DOHH2 (cell line): ENCODE measurements around the gene ZCWPW1.

Source experiments
- H3F3A ChIP-seq: fragments of 200-600 bp; sonication (generic), shearing (Covaris generic); 2 replicates; pipeline ENCODE4 v1.6.0; 2016; ENCODE audit warnings: antibody characterized with exemption, mild to moderate bottlenecking; ENCODE audit not compliant: control insufficient read depth, insufficient read depth
- H3K27ac ChIP-seq: fragments of 200-600 bp; sonication (generic); 2 replicates; pipeline ENCODE4 v1.5.1; 2014; ENCODE audit warnings: low read depth, mild to moderate bottlenecking, low read length, moderate library complexity
- H3K27me3 ChIP-seq: fragments of 200-600 bp; sonication (generic); 2 replicates; pipeline ENCODE4 v1.6.1; 2014; ENCODE audit warnings: mild to moderate bottlenecking, low read length, mixed read lengths; ENCODE audit not compliant: control insufficient read depth
- H3K36me3 ChIP-seq: fragments of 200-600 bp; sonication (generic); 2 replicates; pipeline ENCODE4 v1.6.1; 2014; ENCODE audit warnings: mild to moderate bottlenecking, low read length, moderate library complexity, mixed read lengths; ENCODE audit not compliant: control insufficient read depth
- H3K4me1 ChIP-seq: fragments of 200-600 bp; sonication (generic); 2 replicates; pipeline ENCODE4 v1.6.1; 2014; ENCODE audit warnings: mild to moderate bottlenecking, low read length, mixed read lengths; ENCODE audit not compliant: control insufficient read depth
- H3K4me2 ChIP-seq: fragments of 200-600 bp; sonication (generic); 2 replicates; pipeline ENCODE4 v1.6.0; 2014; ENCODE audit warnings: mild to moderate bottlenecking, low read length, moderate library complexity
- H3K4me3 ChIP-seq: fragments of 200-600 bp; sonication (generic); 2 replicates; pipeline ENCODE4 v1.5.1; 2014; ENCODE audit warnings: mild to moderate bottlenecking, low read length, mixed read lengths
- H3K79me2 ChIP-seq: fragments of 200-600 bp; sonication (generic); 2 replicates; pipeline ENCODE4 v1.6.1; 2014; ENCODE audit warnings: mild to moderate bottlenecking, low read length, mixed read lengths; ENCODE audit not compliant: control insufficient read depth
- H3K9me2 ChIP-seq: fragments of 200-600 bp; sonication (generic); replicated peaks from 2 replicates; pipeline ENCODE4 v1.6.1; 2014; ENCODE audit warnings: mild to moderate bottlenecking, low read length, mixed read lengths; ENCODE audit not compliant: control insufficient read depth
- H3K9me3 ChIP-seq: fragments of 200-600 bp; sonication (generic); 2 replicates; pipeline ENCODE4 v1.6.1; 2014; ENCODE audit warnings: antibody characterized with exemption, low read length, mixed read lengths; ENCODE audit not compliant: control insufficient read depth, insufficient read depth
- H4K20me1 ChIP-seq: fragments of 200-600 bp; sonication (generic); 2 replicates; pipeline ENCODE4 v1.6.0; 2014; ENCODE audit warnings: low read depth, mild to moderate bottlenecking, antibody characterized with exemption, low read length, moderate library complexity; ENCODE audit not compliant: control insufficient read depth, insufficient read depth
- CTCF ChIP-seq: fragments of 200-600 bp; sonication (generic); IDR thresholded peaks from one replicate; pipeline ENCODE4 v1.5.1; 2014; ENCODE audit warnings: antibody characterized with exemption, mild to moderate bottlenecking, low read depth, low read length; ENCODE audit not compliant: poor library complexity, severe bottlenecking
- EZH2phosphoT487 ChIP-seq: fragments of 200-600 bp; sonication (generic); IDR thresholded peaks from 2 replicates; pipeline ENCODE4 v1.6.1; 2017; ENCODE audit warnings: borderline replicate concordance, mild to moderate bottlenecking, antibody characterized with exemption, low read length, moderate library complexity, mixed read lengths

The ZCWPW1 gene

GRCh38 chr7:100476101-100476780 lies 47.7 kb upstream of the ZCWPW1 start:
- Histone ChIP-seq H3K9me2 (no peaks in the 10 kb centered on the region), H3K9me3 (no peaks in the 10 kb centered on the region), H3F3A (peaks cover 3% of the 10 kb centered on the region; the same call in 1 of the 2 replicates), H3K27ac (peak overlapping the region; percentile 83; the same call in 1 of the 2 replicates), H3K4me1 (peaks cover 58% of the 10 kb centered on the region), H3K4me3 (peak overlapping the region; percentile 96), H3K27me3 (no peaks in the 10 kb centered on the region), H4K20me1 (peaks cover 29% of the 10 kb centered on the region), H3K79me2 (peaks cover 54% of the 10 kb centered on the region), H3K4me2 (peak overlapping the region; percentile 95), H3K36me3 (peaks cover 68% of the 10 kb centered on the region)
- TF ChIP-seq CTCF (no peak), EZH2phosphoT487 (no peak)

GRCh38 chr7:100475549-100475948 lies 47.0 kb upstream of the ZCWPW1 start:
- no peak for TF ChIP-seq CTCF
- TF ChIP-seq EZH2phosphoT487 = no peak
- Histone ChIP-seq H3K36me3 (peaks cover 71% of the 10 kb centered on the region), H3K9me2 (no peaks in the 10 kb centered on the region), H3K27me3 (no peaks in the 10 kb centered on the region), H4K20me1 (peaks cover 29% of the 10 kb centered on the region), H3K4me3 (peak overlapping the region; percentile 96), H3F3A (peaks cover 3% of the 10 kb centered on the region; the same call in 1 of the 2 replicates), H3K27ac (peak overlapping the region; percentile 17; the same call in 1 of the 2 replicates), H3K4me2 (peak overlapping the region; percentile 95), H3K79me2 (peaks cover 54% of the 10 kb centered on the region), H3K4me1 (peaks cover 58% of the 10 kb centered on the region), H3K9me3 (no peaks in the 10 kb centered on the region)

GRCh38 chr7:100472854-100473499 lies 44.5 kb upstream of the ZCWPW1 start:
- TF ChIP-seq EZH2phosphoT487 = no peak
- no peak for TF ChIP-seq CTCF
- Histone ChIP-seq H3K36me3 (peaks cover 82% of the 10 kb centered on the region), H4K20me1 (peaks cover 29% of the 10 kb centered on the region), H3K79me2 (peaks cover 41% of the 10 kb centered on the region), H3K4me3 (peak overlapping the region; percentile 2; the same call in 1 of the 2 replicates), H3K9me2 (no peaks in the 10 kb centered on the region), H3K27ac (peak overlapping the region; percentile 35), H3K4me2 (peak overlapping the region; percentile 36), H3F3A (peaks cover 8% of the 10 kb centered on the region), H3K27me3 (no peaks in the 10 kb centered on the region), H3K9me3 (no peaks in the 10 kb centered on the region), H3K4me1 (peaks cover 53% of the 10 kb centered on the region)
